GM19351 (cell line): Measurements from ENCODE around the gene INSRR.

Experiments
- ATAC-seq: cut with Tn5 transposase; IDR thresholded peaks from one replicate; pipeline ENCODE4 v1.9.1; 2021; ENCODE audit warnings: mild to moderate bottlenecking, moderate library complexity; ENCODE audit not compliant: unreplicated experiment

INSRR gene

DNA sequence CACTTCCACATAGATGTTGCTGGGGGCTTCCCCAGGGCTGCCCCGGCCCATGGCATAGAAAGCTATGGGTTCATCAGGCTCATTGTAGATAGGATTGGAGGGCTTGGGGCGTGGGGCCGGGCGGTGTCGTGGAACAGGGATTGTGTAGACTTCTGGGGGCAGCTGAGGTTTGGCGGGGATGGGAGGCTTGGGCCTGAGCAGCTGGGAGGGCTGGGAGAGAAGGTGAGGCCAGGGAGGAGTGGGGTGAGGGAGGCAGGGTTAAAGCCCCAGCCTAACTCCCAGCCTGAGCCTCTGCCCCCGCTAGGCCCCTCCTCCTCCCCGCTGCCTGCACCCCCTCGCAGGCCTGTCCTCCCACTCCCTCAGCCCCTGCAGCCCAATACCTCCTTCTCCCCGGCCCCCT is 49.6 kb downstream of the INSRR start:
- ATAC-seq = no peak

DNA sequence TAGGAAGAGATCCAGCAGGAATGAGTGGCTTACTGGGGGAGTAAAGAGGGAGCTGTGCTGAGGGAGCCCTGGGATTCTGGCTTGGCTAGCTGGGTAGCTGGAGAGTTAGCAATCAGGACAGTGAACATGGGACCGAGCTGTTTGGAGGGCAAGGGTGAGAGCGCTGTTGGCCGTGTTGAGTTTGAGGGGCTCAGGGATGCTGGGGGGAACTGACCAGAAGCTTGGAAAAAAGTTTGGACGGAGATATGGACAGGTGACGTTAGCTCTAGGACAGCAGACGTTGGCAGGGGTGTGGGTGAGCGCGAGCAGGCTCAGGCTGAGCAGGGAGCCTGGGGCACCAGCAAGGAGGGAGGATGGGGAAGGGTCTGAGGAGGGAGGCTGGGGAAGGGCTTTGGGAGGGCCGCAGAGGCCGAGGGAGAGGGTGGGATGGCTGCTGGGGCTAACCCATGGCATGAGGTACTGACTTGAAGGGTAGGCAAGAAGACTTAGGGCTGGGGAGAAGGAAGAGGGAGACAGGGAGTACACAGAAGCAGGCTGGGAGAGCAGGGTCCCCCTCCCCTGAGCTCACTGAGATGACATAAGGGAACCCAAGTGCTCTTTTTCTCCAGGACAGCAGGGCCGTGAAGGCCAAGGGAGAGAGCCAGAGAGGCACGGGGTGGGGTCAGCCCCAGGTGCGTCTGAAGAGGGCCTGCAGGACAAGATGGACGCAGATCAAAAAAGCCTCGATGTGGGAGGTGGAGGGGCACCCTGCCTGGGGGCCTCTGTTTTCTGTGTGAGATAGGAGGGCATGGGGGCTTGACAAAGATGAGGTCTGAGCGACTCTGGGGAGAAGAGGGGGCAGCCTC is 50.5 kb downstream of the INSRR start:
- ATAC-seq = no peak

DNA sequence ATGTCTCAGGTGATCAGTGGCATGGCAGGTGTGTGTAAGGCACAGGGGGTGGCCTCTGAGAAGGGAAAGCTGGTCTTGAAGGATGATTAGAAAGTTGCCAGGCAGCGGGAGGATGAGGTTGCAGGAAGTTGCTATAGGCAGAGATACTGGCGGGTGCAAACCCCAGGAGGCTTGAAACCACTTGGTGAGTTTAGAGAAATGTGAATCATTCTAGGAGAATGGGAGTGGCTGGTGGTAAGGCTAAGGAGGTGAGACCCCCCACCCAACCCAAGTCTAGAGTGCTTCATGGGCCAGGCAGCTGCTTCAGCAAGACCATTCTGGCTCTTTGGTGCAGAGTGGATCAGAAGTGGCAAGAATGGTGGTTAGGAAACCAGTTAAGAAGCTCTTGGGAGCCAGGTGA is 51.3 kb downstream of the INSRR start:
- no peak for ATAC-seq

GRCh38 chr1:156806512-156807440 is 52.1 kb downstream of the INSRR start:
- ATAC-seq = no peak

- no peak for ATAC-seq
These were observed 53.0 kb downstream of the INSRR start for GRCh38 chr1:156805766-156806511.

DNA sequence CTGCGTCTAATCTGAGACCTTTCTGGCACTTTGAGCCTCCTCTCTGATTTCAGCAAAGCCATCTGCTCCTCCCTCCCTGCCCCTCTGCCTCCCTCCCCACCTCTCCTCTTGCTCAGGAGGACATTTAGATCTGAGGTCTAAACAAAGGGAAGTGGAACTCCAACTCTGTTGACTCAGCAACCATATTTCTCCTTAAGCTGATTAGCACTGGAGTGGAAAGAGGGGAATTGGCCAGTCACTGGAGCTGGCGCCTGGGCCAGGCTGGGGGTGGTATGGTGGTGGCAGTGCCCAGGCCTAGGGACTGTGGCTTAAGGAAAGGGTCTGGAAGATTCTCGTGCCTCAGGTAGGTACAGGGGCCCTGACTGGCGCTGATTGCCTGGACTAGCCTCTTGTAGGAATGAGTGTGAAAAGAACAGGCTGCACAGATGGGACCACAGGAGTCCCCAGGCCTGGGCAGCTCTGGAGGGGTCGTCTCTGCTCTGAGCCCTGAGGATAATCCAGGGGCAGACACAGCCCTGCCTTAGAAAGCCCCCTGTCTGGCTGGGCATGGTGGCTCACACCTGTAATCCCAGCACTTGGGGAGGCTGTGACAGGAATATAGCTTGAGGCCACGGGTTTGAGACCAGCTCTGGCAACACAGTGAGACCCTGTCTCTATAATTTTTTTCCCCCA is 54.2 kb downstream of the INSRR start:
- no peak for ATAC-seq

GRCh38 chr1:156804026-156804425 is 54.9 kb downstream of the INSRR start:
- no peak for ATAC-seq

DNA sequence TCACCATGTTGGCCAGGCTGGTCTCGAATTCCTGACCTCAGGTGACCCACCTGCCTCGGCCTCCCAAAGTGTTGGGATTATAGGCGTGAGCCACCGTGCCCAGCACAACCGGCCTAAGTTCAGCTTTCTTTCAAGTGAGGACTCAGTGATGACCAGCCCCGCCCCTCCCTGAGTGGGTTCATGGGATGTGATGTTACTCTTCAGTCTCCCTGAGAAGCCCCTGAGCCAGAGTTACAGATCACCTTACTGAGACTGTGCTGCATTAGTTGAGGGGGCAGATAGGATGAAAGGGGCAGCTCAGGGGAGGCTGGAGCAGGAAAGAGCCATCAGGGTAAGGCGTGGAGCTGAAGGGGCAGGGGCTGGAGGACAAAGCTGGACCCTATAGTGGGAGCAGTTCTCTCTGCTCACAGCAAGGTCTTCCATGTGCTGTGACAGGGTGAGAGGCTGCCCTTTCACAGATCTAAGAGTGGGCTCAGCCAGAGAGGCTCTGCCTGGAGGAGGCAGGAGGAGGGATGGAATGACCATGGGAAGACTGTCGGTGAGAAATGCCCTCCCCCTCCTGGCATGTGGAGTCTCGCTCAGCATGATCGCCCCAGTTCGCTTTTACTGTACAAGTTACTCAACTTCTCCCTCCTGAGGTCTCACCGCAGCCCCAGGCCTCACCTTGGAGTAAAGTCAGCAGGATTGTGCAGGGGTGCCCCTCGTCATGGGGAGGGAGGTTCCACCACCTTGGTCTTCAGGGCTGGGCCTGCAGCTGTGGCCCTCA is 55.6 kb downstream of the INSRR start:
- ATAC-seq = no peak

- no peak for ATAC-seq
These were observed 56.4 kb downstream of the INSRR start for GRCh38 chr1:156802421-156802935.

DNA sequence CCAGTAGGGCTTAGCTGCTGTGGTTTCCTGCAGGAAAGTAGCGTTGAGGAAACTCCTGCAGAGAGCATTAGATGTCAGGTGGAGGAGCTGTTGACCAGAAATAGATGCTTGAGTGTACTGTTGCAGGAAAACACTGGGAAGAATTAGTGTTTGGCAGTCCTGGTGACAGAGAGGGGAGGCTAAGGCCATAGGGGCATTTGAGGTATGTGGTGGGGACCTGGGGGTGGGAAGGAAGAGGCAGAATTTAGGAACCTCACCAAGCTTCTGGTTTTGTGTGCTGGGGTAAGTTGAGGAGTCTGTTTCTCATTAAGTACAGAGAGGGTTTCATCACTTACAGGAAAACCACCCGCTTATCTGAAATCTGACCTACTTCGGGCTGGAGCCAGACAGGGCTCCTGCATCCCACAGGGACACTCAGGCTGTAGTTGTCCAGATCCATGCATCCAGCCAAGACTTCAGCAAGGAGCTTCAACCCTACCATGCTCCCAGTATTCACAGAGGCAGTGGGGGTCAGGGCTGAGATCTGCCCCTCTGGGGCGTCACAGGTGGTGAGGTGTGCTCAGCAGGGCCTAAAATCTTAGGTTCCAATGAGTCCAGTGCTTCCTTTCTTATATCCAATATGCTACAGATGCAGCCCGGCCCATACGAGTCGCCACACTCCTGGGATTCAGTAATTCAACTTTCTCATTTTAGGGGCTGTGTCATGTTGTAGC is 57.4 kb downstream of the INSRR start:
- no peak for ATAC-seq

DNA sequence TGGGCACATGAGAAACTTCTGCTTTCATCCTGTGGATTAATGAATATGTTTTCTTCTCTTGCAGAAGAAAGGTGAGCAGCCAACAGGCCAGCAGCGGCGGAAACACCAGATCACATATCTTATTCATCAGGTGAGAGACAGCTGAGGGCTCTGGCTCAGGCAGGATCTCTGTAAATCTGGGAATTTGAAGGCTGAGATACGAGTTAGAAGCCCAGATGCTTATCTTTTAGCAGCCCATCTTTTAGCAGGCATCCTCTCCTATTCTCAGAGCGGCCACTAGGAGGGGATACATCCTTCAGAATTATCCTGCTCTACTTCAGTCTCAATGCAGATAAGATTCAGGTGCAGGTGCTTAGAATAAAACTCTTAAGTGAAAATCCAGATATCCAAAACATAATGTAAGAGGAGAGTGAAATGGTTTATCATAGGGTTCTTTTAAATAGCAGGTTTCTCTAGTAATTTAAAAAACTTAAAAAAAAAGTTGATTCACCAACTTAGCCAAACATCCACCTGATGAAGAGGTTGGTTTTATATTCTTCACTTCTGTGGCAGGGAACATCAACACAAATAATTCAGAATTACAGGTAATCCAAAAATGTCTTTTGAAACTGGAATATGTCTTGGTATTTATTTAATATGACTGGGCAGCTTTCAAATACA is 61.6 kb downstream of the INSRR start:
- no peak for ATAC-seq

DNA sequence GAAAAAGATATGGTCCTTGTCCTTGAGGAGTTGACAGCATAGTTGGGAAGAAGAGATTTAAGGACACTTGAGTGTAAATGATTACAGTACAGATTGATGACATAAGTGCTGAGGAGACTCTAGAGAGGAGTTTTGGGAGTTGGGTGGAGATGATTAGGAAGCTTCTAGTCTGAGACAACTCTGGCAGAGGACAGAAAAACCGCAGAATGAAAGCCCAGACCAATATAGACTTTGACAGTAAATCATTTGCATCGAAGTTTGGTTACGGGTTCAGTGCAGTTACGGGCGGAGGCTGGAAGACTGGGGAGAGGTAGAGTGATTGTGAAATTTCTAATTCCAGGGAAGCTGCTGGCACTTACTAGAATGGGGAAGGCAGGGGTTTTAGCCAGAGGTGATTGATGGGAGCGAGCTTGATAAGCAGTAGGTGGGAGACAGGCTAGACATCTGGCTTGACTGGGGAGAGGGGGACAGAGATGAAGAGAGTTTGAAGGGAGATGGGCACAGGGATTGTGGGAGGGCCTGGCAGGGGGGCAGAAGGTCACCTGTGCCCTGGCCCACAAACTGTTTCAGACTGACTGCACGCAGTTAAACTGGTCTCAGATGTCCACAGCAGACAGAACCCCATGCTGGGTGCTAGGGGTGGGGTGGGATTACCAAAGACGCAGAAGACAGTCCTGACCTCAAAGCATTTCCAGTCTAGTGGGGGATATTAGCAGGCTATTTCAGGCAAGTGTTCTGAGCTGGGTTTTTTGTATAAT is 62.4 kb downstream of the INSRR start:
- ATAC-seq = no peak

DNA sequence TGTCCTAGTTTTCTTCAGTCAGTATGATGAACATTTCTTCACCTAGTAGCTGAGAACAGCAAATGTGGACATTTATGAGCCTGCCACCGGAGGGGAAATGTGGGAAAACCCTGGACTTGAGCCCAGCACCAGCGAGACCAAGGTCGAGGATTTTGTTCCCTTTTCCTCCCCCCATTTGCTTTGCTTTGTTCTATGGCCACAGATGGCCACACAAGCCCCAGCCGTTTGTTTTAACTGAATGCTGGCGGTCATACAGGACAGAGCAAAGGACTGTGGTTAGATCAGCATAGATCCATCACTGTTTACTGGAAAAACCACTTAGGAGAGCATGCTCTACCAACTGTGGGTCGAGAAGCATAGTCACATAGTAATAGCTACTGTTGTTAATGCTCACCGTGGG is 63.1 kb downstream of the INSRR start:
- ATAC-seq = no peak

DNA sequence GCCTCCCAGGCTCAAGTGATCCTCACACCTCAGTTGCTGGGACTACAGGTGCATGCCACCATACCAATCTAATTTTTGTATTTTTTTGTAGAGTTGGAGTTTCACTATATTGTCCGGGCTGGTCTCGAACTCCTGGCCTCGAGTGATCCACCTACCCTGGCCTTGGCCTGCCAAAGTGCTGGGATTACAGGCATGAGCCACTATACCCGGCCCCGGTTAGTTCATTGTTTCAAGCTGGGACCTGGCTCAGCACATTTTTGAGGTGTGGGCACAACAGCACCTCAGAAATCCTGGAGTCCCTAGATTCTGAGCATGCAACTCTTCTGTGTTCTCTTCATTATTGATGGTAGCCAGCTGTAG is 63.6 kb downstream of the INSRR start:
- ATAC-seq = no peak

GRCh38 chr1:156794506-156795373 is 64.2 kb downstream of the INSRR start:
- no peak for ATAC-seq
